SK-N-SH (cell line): ENCODE data around the gene SERPINB5.

ENCODE experiments used
- CTCF ChIP-seq: fragments of 200-600 bp; sonication (generic); IDR thresholded peaks from 2 replicates; pipeline ENCODE4 v1.6.1; 2017; ENCODE audit warnings: antibody characterized with exemption, mild to moderate bottlenecking, moderate library complexity
- FOXJ3 ChIP-seq: sonication (generic); formaldehyde crosslinking; IDR thresholded peaks from 2 replicates; pipeline ENCODE4 v1.5.1; 2020; ENCODE audit warnings: mild to moderate bottlenecking, missing genetic modification reagents
- POLR2AphosphoS5 ChIP-seq: IDR thresholded peaks from 2 replicates; pipeline ENCODE4 v1.6.1; 2012; ENCODE audit warnings: low read depth, low read length
- TEAD4 ChIP-seq: IDR thresholded peaks from 2 replicates; pipeline ENCODE4 v1.4.0; 2012; ENCODE audit warnings: mild to moderate bottlenecking, borderline replicate concordance; ENCODE audit not compliant: insufficient read depth
- YY1 ChIP-seq: IDR thresholded peaks from 2 replicates; pipeline ENCODE4 v1.4.0; 2012; ENCODE audit warnings: low read depth, mild to moderate bottlenecking

GRCh38 chr18:63427558-63427957 lies 49.2 kb upstream of the SERPINB5 start:
- TF ChIP-seq CTCF (no peak), POLR2AphosphoS5 (no peak), FOXJ3 (no peak), TEAD4 (no peak), YY1 (no peak)
